HG02970 (cell line): ENCODE data around the gene LYPD4.
"Not testable (repeated sequence)": the region's sequence is repeated elsewhere in the genome, so short reads cannot be mapped to it uniquely, and the experiment has no call there.

ENCODE experiments used
- ATAC-seq: cut with Tn5 transposase; IDR thresholded peaks from one replicate; pipeline ENCODE4 v1.9.1; 2021; ENCODE audit warnings: mild to moderate bottlenecking, moderate library complexity, moderate number of reproducible peaks; ENCODE audit not compliant: unreplicated experiment, low FRiP score

LYPD4 gene

GRCh38 chr19:41804336-41804735 is 40.1 kb downstream of the LYPD4 start:
- no peak for ATAC-seq

GRCh38 chr19:41802770-41803169 is 41.7 kb downstream of the LYPD4 start:
- ATAC-seq, result no peak

GRCh38 chr19:41801792-41802211 is 42.7 kb downstream of the LYPD4 start:
- ATAC-seq, result no peak

GRCh38 chr19:41801031-41801430 is 43.5 kb downstream of the LYPD4 start:
- ATAC-seq, result no peak

GRCh38 chr19:41799444-41800000 is 45.0 kb downstream of the LYPD4 start:
- ATAC-seq, result no peak

GRCh38 chr19:41796901-41797300 is 47.6 kb downstream of the LYPD4 start:
- ATAC-seq, result no peak

GRCh38 chr19:41796362-41796761 is 48.1 kb downstream of the LYPD4 start, which contains the start of gene CEACAM3:
Gene CEACAM3 (plus strand): TSS chr19:41796587. CDS start chr19:41796678, 91 bp downstream.
- ATAC-seq, result no peak

GRCh38 chr19:41795031-41795461 is 49.4 kb downstream of the LYPD4 start:
- no peak for ATAC-seq

GRCh38 chr19:41793414-41793727 is 51.1 kb downstream of the LYPD4 start:
- no peak for ATAC-seq

- ATAC-seq, result no peak
Measured at GRCh38 chr19:41792513-41793413, 51.7 kb downstream of the LYPD4 start.

GRCh38 chr19:41789053-41789452 is 55.4 kb downstream of the LYPD4 start:
- ATAC-seq, result not testable (repeated sequence)

GRCh38 chr19:41788518-41788917 is 56.0 kb downstream of the LYPD4 start:
- ATAC-seq, result not testable (repeated sequence)
